Measurements from ENCODE around the gene ACO2.
A peak's percentile ranks its signal among the peaks of the same experiment; 100 is the strongest.

The ACO2 gene

DNA sequence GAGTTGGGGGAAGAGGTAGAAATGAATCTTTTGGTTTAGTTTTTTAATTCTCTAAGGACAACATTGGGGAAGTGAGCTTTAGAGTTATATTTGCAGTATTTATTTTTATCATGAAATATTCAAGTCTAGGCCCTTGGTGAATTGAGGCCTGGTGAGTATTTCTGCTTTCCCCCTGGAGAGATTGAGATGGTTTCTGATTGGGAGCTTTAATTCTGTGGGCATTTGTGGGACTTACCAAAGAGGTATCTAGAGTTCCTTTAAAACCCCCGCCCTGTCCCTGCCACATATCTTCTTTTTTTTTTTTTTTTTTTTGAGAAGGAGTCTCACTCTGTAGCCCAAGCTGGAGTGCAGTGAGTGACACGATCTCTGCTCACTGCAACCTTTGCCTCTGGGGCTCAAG, 9.6 kb downstream of the ACO2 start:
- H3K9me3 Mint-ChIP-seq = no peaks in the 10 kb centered on the region
- DNase-seq = no peak
- H3K36me3 Mint-ChIP-seq (ENCODE audit: low read depth) = peaks cover 58% of the 10 kb centered on the region
- H3K4me1 Mint-ChIP-seq (ENCODE audit: low read depth) = peaks cover 51% of the 10 kb centered on the region
- no peaks in the 10 kb centered on the region for H3K27me3 Mint-ChIP-seq
- peak overlapping the region; percentile 80 for H3K27ac Mint-ChIP-seq
- H3K4me3 Mint-ChIP-seq = no peak overlapping the region

DNA sequence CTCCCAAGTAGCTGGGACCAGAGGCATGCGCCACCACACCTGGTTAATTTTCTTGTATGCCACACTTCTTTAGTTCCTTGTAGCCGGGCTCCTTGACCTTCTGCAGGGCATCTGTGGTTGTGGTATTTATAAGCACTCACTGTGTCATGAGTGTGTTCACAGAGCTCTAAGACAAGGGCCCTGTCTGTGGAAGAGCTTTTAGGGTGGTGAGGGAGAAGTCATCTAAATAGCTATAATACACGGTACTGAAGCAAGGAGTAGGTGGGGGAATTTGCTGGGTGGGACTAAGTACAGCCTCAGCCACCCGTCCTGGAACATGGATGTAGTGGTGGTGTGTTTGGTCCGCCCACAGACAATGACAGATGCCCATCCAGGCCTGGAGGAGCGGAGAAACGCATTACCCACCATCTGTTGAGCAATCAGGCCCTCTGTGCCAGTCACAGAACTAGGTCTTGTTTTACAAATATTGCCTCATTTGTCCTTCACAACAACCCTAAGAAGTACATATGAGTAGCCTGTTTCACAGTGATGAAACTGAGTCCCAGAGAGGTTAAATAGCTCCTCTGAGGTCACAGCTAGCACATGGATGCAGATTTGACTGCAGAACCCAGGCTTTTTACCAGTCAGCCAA, 10.1 kb downstream of the ACO2 start:
- Mint-ChIP-seq H3K27me3 (no peaks in the 10 kb centered on the region), H3K36me3 (ENCODE audit: low read depth) (peaks cover 53% of the 10 kb centered on the region), H3K4me3 (no peak overlapping the region), H3K27ac (peak overlapping the region; percentile 80), H3K4me1 (ENCODE audit: low read depth) (peaks cover 49% of the 10 kb centered on the region), H3K9me3 (no peaks in the 10 kb centered on the region)
- no peak for DNase-seq

DNA sequence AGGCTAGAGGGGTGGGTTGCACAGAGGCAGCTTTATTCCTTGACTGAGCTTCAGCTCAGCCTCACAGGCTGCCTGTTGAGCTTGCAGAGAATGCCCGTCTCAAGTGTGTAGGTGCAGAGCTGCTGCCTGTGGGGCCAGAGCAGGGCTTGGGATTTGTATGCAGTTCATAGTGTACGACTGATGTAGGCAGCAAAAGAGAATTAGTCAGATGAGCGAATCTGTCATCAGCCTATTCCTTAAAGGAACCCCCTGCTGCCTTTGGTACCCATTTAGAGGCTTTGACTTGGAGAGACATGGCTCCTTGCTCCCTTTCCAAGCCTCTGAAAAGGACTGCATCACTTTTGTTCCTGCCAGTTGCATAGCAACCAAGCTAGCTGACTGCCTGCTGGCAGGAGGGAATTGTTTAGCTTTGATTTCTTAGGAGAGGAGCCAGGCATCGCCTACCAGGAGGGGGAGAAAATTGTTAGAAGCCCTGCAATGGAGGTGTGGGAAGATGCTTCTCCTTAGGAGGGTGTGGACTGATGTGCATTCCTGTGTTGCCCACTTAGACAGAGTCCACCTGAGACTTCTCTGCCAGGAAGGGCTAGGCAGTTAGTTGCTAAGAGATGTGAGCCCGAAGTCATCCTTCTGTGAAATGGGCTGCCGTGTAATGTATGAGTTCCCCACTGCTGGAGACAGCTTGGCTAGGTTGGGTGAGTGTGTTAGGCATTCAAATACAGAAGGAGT, 10.9 kb downstream of the ACO2 start:
- no peak for DNase-seq
- Mint-ChIP-seq H3K4me3 (no peak overlapping the region), H3K27ac (peak overlapping the region; percentile 80), H3K36me3 (ENCODE audit: low read depth) (peaks cover 50% of the 10 kb centered on the region), H3K4me1 (ENCODE audit: low read depth) (peaks cover 51% of the 10 kb centered on the region), H3K27me3 (no peaks in the 10 kb centered on the region), H3K9me3 (no peaks in the 10 kb centered on the region)

DNA sequence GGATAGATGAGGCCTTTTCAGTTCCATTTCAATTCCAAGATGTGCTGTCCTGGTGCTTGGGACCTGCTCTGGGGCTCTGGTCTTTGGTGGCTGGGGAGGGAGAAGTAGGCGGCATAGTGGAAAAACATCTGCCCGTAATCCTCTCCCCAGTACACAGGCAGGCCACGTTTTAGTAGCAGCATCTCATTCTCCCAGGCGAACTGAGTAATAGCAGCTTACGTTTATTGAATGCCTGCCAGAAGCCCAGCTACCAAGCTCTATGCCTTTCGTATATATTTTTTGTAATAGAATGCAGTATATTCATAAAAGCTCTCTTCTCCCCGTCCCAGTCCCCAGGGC, 11.4 kb downstream of the ACO2 start:
- no peaks in the 10 kb centered on the region for H3K27me3 Mint-ChIP-seq
- H3K4me1 Mint-ChIP-seq (ENCODE audit: low read depth) = peaks cover 53% of the 10 kb centered on the region
- H3K36me3 Mint-ChIP-seq (ENCODE audit: low read depth) = peaks cover 50% of the 10 kb centered on the region
- DNase-seq = no peak
- no peak overlapping the region for H3K4me3 Mint-ChIP-seq
- H3K27ac Mint-ChIP-seq = no peak overlapping the region
- H3K9me3 Mint-ChIP-seq = no peaks in the 10 kb centered on the region

DNA sequence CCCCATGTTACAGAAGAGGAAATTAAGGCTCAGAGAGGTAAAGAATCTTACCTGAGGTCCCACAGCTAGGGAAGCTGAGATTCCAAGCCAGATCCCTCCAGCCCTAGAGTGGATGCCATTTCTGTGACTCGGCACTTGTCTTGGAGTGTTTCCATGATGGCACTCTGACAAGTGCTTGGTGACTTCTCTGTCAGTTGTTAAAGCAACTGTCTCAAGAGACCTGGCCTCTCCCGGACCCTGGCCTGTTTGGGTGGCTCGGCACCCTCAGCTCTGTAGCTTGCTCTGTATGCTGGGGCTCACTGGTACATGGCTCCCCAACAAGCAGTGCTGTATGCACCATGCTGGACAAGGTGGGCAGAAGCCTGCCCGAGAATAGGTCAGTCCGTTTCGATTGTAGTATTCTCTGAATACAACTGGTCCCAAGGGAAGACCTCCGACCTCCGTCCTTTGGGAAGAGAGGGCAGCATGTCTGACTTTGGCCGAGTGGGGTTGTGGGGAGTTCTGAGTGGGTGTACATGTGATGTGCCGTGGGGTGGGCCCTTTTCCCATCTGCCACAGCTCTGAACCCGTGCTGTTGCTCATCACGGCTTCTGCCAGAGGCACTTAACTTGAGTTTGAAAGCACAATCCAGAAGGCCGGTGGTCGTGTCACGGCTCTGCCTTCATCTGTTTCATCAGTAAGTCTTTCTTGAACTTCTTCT, 12.4 kb downstream of the ACO2 start:
- Mint-ChIP-seq H3K36me3 (ENCODE audit: low read depth) (peaks cover 51% of the 10 kb centered on the region), H3K9me3 (no peaks in the 10 kb centered on the region), H3K4me3 (no peak overlapping the region), H3K27me3 (no peaks in the 10 kb centered on the region), H3K4me1 (ENCODE audit: low read depth) (peaks cover 57% of the 10 kb centered on the region), H3K27ac (peak overlapping the region; percentile 26)
- no peak for DNase-seq

DNA sequence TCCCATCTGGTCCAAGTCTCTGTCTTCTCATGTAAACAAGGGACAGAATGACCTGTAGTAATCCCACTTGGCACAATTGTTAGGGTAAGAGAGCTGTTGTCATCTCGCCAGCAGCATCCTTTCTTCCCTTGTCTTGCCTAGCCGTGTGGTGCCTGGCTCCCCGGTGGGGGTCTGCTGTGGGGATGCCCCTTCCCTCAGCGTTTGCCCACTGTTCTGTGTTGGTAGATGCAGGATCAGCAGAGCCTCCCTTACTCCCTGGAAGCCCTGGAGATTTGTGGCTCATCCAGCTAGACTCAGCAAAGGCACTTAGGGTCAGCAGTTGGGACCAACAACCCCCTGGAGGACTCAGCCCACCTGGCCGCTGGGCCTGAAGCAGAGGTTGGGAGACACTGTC, 13.0 kb downstream of the ACO2 start:
- Mint-ChIP-seq H3K36me3 (ENCODE audit: low read depth) (peaks cover 51% of the 10 kb centered on the region), H3K4me3 (no peak overlapping the region), H3K9me3 (no peaks in the 10 kb centered on the region), H3K27me3 (no peaks in the 10 kb centered on the region), H3K27ac (peak overlapping the region; percentile 26), H3K4me1 (ENCODE audit: low read depth) (peaks cover 55% of the 10 kb centered on the region)
- DNase-seq = no peak

DNA sequence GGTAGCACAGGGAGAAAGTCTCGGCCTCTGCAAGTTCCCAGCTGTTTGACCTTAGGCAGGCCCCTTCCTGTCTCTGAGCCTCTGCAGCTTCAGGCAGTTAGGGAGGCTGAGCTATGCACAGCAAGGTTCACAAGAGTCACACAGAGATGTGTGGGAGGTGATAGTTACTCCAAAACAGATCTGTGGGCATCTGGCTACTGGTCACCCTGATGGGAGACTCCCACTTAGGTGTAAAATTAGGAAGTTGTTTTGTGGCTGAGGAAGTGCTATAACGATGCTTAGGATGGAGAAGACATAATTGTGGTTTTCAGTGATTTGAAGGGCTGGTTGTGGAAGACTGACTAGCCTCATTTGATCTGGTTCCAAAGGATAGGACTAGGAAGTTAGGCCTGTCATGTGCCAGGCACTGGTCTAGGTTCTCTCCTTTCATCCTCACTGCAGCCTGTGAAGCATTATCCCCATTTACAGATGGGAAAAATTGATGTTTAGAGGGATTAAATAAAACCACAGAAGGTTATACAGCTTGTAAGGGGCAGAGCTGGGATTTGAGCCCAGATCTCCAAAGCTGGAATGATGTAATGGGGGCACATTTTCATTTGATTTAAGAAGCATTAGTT, 13.5 kb downstream of the ACO2 start:
- no peak overlapping the region for H3K4me3 Mint-ChIP-seq
- peak overlapping the region; percentile 31 for H3K27ac Mint-ChIP-seq
- DNase-seq = no peak
- peaks cover 53% of the 10 kb centered on the region for H3K36me3 Mint-ChIP-seq (ENCODE audit: low read depth)
- H3K4me1 Mint-ChIP-seq (ENCODE audit: low read depth) = peaks cover 60% of the 10 kb centered on the region
- H3K9me3 Mint-ChIP-seq = no peaks in the 10 kb centered on the region
- no peaks in the 10 kb centered on the region for H3K27me3 Mint-ChIP-seq

DNA sequence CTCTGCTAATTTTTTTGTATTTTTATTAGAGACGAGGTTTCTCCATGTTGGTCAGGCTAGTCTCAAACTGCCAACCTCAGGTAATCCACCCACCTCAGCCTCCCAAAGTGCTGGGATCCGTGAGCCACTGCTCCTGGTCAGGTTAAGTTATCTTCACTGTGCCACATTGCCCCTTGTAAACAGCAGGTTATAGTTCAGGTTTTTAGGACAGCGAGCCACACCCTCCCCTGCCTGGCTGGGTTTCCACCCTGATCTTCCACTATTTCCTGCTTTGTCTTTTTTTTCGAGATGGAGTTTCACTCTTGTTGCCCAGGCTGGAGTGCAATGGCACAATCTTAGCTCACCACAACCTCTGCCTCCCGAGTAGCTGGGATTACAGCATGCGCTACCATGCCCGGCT, 16.1 kb downstream of the ACO2 start:
- Mint-ChIP-seq H3K27ac (no peak overlapping the region), H3K4me3 (no peak overlapping the region), H3K36me3 (ENCODE audit: low read depth) (peaks cover 39% of the 10 kb centered on the region), H3K27me3 (no peaks in the 10 kb centered on the region), H3K9me3 (no peaks in the 10 kb centered on the region), H3K4me1 (ENCODE audit: low read depth) (peaks cover 58% of the 10 kb centered on the region)
- no peak for DNase-seq

DNA sequence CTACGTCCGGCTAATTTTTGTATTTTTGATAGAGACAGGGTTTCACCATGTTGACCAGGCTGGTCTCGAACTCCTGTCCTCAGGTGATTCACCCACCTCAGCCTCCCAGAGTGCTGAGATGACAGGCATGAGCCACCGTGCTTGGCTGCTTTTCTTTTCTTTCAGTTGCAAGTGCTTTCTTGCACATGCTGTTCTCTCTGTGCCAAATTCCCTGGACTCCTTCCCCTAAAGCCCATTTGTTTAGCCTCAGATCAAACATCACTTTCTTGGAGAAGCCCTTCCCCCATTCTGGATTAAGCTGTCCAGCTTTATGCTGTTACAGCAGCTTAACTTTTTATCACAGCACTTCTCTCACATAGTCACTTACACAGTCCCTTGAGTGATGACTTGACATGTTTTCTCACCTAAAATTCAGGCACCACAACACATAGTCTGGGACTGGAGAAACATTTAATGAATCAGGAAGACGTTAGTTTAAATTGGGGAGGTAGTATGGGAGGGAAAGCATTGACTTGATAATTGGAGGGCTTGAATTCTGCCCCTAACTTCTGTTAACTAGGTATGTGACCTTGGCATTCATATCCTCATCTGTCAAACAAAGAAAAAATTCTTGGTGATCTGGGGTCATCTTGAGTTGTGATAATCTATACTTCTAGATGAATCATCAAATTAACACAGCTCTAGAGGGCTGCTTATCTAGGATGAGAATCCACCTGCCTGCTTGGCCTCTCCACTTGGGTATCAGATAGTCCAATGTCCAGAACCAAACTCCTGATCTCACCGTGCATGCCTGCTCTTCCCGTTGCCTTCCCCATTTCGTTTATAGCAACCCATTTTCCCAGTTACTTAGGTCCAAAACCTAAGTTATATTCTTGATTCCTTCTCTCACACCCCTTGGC, 18.4 kb downstream of the ACO2 start:
- H3K36me3 Mint-ChIP-seq (ENCODE audit: low read depth) = peaks cover 29% of the 10 kb centered on the region
- peaks cover 42% of the 10 kb centered on the region for H3K4me1 Mint-ChIP-seq (ENCODE audit: low read depth)
- peak overlapping the region; percentile 35 for H3K27ac Mint-ChIP-seq
- H3K27me3 Mint-ChIP-seq = no peaks in the 10 kb centered on the region
- no peak overlapping the region for H3K4me3 Mint-ChIP-seq
- no peaks in the 10 kb centered on the region for H3K9me3 Mint-ChIP-seq
- no peak for DNase-seq

DNA sequence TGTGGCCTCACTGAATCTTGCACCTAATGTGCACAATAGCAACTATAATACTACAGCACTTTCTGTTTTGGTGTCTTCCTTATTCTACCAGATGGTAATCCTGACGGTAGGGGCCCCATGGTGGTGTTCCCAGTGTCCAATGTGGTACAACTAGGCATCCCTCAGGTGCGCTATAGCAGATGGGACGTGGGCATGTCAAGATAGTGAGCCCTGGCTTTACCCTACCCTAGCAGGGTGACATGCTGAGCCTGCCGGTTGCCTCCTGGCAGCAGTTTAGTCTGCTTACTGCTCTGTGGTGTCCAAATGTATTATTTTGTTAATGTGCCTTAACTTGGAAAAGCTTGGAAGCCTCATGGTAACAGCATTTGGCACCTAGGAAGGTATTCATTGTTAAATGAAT, 19.2 kb downstream of the ACO2 start:
- Mint-ChIP-seq H3K27me3 (no peaks in the 10 kb centered on the region), H3K9me3 (no peaks in the 10 kb centered on the region), H3K27ac (peak overlapping the region; percentile 35), H3K4me3 (no peak overlapping the region), H3K36me3 (ENCODE audit: low read depth) (peaks cover 26% of the 10 kb centered on the region), H3K4me1 (ENCODE audit: low read depth) (peaks cover 39% of the 10 kb centered on the region)
- DNase-seq = no peak

DNA sequence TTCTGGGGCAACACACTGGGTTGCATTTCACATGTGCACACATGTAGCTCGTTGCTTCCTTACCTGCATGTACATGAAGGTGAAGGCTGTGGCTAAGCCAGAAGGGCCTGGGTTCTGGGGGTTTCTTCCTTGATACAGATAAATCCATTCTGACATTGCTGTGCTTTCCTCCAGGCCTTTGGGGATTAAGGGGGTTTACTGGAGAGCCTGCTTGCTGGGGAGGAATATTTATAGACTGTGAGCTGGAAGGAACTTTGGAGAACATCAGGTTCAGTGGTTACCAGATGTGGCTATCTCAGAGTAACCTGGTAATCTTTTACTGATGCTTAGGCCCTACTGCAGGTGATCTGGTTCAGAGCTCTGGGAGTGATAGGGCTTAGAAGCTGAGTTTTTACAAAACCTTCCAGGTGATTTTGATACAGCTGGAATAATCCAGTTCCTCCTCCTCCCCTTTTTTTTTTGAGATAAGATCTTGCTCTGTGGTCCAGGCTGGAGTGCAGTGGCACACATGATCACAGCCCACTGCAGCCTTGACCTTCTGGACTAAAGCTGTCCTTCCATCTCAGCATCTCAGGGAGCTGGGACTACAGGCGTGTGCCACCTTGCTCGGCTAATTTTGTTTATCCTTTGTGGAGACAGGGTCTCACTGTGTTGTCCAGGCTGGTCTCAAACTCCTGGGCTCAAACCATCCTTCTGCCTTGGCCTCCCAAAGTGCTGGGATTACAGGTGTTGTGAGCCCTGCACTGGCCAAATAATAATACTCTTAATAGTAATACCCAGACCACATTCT, 19.9 kb downstream of the ACO2 start:
- H3K27ac Mint-ChIP-seq = peak overlapping the region; percentile 11
- no peaks in the 10 kb centered on the region for H3K27me3 Mint-ChIP-seq
- H3K36me3 Mint-ChIP-seq (ENCODE audit: low read depth) = peaks cover 26% of the 10 kb centered on the region
- H3K4me3 Mint-ChIP-seq = no peak overlapping the region
- H3K4me1 Mint-ChIP-seq (ENCODE audit: low read depth) = peaks cover 38% of the 10 kb centered on the region
- DNase-seq = no peak
- H3K9me3 Mint-ChIP-seq = no peaks in the 10 kb centered on the region

DNA sequence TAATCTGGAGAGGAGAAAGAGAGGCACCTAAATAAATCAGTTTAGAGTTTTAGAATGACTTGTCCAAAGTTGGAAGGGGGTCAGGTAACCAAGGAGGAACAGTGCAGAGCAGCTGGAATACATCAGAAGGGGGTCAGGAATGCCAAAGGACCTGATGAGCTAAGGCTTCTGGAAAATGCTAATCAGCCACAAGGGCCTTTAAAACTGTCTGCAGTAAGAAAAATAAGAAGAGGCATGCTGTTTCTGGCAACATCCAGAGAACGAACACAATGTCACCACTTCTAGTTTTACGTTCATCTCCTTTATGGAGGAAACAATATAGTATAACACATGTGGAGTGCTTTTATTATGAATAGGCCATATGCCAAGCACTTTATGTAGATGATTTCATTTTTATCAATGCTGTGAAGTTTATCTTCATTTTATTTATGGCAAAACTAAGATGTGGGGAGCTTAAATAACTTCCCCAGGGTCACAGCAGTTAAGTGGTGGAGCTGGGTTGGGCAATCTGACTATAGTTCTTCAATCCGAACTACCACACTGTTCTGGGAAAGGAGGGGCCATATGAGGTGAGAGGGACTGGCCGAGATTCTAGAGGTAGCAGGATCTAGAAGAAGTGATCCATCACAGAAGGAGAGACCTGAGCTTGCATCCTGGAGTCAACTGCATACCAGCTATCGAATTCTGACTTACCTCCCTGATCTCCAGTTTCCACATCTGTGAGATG, 22.6 kb downstream of the ACO2 start:
- Mint-ChIP-seq H3K4me3 (no peak overlapping the region), H3K36me3 (ENCODE audit: low read depth) (peaks cover 30% of the 10 kb centered on the region), H3K27me3 (no peaks in the 10 kb centered on the region), H3K4me1 (ENCODE audit: low read depth) (peaks cover 27% of the 10 kb centered on the region), H3K9me3 (no peaks in the 10 kb centered on the region), H3K27ac (no peak overlapping the region)
- DNase-seq = no peak

DNA sequence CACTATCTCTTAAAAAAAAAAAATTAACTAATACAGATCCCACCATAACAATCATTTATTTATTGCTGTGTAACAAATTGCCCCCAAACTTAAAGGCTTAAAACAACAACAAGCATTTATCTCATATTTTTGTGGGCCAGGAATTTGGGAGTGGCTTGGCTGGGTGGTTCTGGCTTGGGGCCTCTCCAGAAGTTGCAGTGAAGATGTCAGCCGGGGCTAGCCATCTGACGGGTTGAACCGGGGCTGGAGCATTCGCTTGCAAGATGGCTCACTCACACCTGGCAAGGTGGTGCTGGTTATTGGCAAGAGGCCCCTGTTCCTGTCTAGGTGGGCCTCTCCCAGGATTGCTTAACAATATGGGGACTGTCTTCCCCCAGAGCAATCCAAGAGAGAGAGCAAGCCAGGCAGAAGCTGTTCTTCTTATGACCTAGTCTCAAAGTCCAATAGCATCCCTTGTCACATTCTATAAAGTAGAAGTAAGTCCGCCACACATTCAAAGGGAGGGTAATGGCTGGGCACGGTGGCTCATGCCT, 29.5 kb downstream of the ACO2 start:
- no peak for DNase-seq
- peaks cover 57% of the 10 kb centered on the region for H3K36me3 Mint-ChIP-seq (ENCODE audit: low read depth)
- H3K27me3 Mint-ChIP-seq = no peaks in the 10 kb centered on the region
- H3K9me3 Mint-ChIP-seq = no peaks in the 10 kb centered on the region
- peaks cover 2% of the 10 kb centered on the region for H3K4me1 Mint-ChIP-seq (ENCODE audit: low read depth)
- no peak overlapping the region for H3K4me3 Mint-ChIP-seq
- H3K27ac Mint-ChIP-seq = no peak overlapping the region
